Heart left ventricle (tissue), 13 donors: ENCODE measurements around the gene MRPS14.

Experiments used
- CTCF ChIP-seq, 12 donors: fragments of 200-600 bp; sonication (generic) in 4 of 12; IDR thresholded peaks; one replicate each; pipeline versions ENCODE4 v1.5.0 to v1.8.0; 2018 to 2022; ENCODE audit warnings: antibody characterized with exemption in 12 of 12, mild to moderate bottlenecking in 5 of 12
- POLR2A ChIP-seq, 2 donors: fragments of 450-650 bp; IDR thresholded peaks; one replicate each; pipeline ENCODE4 v1.6.1; 2017; ENCODE audit warnings: antibody characterized with exemption in 2 of 2, mild to moderate bottlenecking in 2 of 2, moderate library complexity in 2 of 2
- donor health status: ischemic (EF 13 %, LVEDD 7.1; RV severe dilation, severe dysfunction).
- donor health status: DM: no; HTN: yes; CAD: no.
- donor health status: DM: no; HTN: no; CAD: no.
- donor health status: ischemic (EF 25% LVEDD 6.9; RV normal size, moderate dysfunction).
- donor health status: ischemic (EF 25% LVEDD 5.7; RV mildly dilated, moderate dysfunction).
- donor health status: ischemic (EF 35%, LVEDD 5.7; RV mildly dilated, moderate dysfunction).
- donor health status: nonischemic (EF 11% LVEDD 7.7; RV severe dilation, severe dysfunction).
- donor health status: DM: yes; HTN: yes; CAD: no.
- donor health status: PGD.
- donor health status: ischemic (EF 29% LVEDD 5.4; RV normal size, mild dysfunction).
- donor health status: nonischemic (EF 23%, LVEDD 6.1; RV moderate dilation, normal function).

- TF ChIP-seq CTCF (IDR thresholded peaks at IDR 0.05) (no peak), POLR2A (IDR thresholded peaks at IDR 0.05) (no peak)
These were observed 48.2 kb upstream of the MRPS14 start for GRCh38 chr1:175071276-175071943.
